Activated CD4-positive, alpha-beta T cell treated with anti-CD3 and anti-CD28 coated beads for 36 hours (primary cell): Measurements from ENCODE around the gene MROH2A. TPM values are rescaled to one million over a fixed set of nuclear protein-coding genes. Genes with fewer than 3 reads are reported as not detected.

Experiments used
- ATAC-seq: fragments of 200-7000 bp; cut with Tn5 transposase; one replicate; pipeline ENCODE4 v1.10.0; 2021; ENCODE audit warnings: mild to moderate bottlenecking, moderate library complexity
- CTCF ChIA-PET: fragments of 350-600 bp; sonication (Branson Sonifier 250); formaldehyde crosslinking; loops from one replicate; lab custom pipeline; 2021; ENCODE audit warnings: antibody characterized with exemption; lab: Charles Lee
- POLR2A ChIA-PET: fragments of 350-600 bp; sonication (Branson Sonifier 250); formaldehyde crosslinking; loops from one replicate; lab custom pipeline; 2021; ENCODE audit warnings: antibody characterized with exemption, inconsistent platforms; lab: Charles Lee
- DNase-seq: peaks from one replicate; pipeline ENCODE4 v3.0.0-alpha.2; 2020
- H3K27ac Mint-ChIP-seq: one replicate; pipeline ENCODE4 v1.8.0; 2021; ENCODE audit warnings: mixed read lengths
- H3K27me3 Mint-ChIP-seq: one replicate; pipeline ENCODE4 v1.8.0; 2021; ENCODE audit warnings: mixed read lengths
- H3K36me3 Mint-ChIP-seq: one replicate; pipeline ENCODE4 v1.8.0; 2021; ENCODE audit warnings: low read depth, mixed read lengths
- H3K4me1 Mint-ChIP-seq: one replicate; pipeline ENCODE4 v1.8.0; 2021; ENCODE audit warnings: mixed read lengths
- H3K4me3 Mint-ChIP-seq: one replicate; pipeline ENCODE4 v1.8.0; 2021; ENCODE audit warnings: mild to moderate bottlenecking, moderate library complexity, mixed read lengths
- H3K9me3 Mint-ChIP-seq: one replicate; pipeline ENCODE4 v1.8.0; 2021; ENCODE audit warnings: low read depth, mixed read lengths
- intact Hi-C, 2 experiments: fragments of 100-400 bp; cut with DNase I in 1 of 2; cut with micrococcal nuclease in 1 of 2; formaldehyde crosslinking; loops; one replicate each; pipeline versions ENCODE4 v1.14.2 to v1.15.1; 2022 to 2024; cut with DNase I, micrococcal nuclease
- total RNA-seq, 2 experiments: library from RNA; stranded (reverse); gene quantifications; one replicate each; pipeline ENCODE4 v1.2.3, GENCODE V29; 2021

Gene MROH2A
- total RNA-seq, 2 experiments from 2014 or later, result not detected

DNA sequence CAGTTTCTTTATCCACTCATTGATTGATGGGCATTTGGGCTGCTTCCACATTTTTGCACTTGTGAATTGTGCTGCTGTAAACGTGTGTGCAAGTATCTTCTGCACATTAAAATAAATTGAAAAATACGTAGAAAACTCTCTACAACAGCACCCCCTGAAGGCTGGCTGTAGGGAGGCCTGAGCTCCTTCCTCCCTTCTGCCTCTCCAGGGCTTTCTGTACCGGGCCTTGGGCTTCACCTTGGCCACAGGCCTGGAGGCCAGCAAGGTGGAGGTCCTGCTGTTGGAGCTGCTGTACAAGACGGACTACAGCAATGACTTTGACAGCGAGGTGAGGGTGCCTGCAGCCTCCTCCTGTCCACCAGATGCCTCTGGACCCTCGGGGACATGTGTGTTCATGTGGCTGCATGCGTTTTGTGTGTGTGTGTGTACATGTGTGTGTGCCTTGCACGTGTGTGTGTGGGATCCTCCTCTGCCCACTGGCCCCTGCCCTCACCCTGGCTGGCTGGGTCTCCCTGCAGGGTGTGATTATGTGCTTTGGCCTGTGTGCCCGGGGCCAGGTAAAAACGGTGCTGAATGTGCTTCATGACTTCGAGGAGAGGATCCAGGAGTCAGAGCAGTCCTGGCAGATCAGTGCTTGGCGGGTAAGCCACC is 29.2 kb downstream of the MROH2A start:
- Mint-ChIP-seq H3K9me3 (no peaks in the 10 kb centered on the region), H3K27me3 (peaks cover 12% of the 10 kb centered on the region), H3K4me3 (no peak overlapping the region), H3K4me1 (no peaks in the 10 kb centered on the region), H3K36me3 (no peaks in the 10 kb centered on the region), H3K27ac (no peak overlapping the region)
- intact Hi-C loops, result no loop called here
- POLR2A ChIA-PET, result no interaction called here
- CTCF ChIA-PET, result interaction anchor here (0.7 kb wide), 1 partner anchor 15 kb away, joined by 3 read pairs; no protein-coding TSS in a partner anchor
- ATAC-seq, result no peak
- DNase-seq, result peak; percentile 1

DNA sequence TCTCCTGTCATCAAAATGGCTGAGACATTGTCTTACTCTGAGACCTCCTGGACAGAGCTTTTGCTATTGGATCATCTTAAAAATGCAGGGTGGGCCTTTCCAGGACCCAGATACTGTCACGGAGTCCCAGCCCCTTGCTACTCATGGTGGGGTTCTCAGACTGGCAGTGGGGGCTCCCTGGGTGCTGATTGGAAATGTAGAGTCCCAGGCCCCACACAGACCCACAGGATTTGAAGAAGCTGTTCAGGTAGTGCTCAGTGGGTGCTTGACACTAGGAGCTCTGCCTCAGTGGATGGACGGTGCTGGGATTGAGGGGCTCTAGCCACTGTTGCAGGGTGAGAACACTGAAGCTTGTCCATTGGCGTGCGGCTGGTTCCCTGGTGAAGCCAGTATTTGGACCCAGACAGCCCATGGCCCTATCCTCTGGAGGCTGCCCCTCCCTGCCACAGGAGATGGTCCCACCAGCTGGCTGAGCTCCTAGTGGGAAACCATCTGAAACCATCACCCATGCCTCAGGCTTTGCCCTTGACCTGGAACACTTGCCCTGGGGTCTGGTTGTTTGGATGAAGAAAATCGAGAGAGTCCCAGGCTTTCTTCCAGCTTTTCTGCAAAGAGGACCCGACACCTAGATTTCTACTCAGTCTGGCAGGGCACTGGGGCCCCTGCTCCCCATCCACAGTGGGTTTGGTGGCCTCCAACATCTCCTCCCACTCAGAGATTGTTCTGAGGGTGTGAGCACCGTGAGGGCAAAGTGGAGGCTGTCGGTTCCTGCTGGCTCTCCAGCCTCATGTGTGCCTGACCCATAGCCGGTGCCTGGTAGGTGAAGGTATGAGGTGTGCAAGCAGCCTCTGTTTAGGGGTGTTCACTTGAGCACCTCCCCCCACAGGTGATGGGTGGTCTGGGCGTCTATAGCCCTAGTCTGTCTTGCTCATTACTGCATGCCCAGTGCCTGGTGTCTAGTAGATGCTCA is 30.1 kb downstream of the MROH2A start:
- POLR2A ChIA-PET, result no interaction called here
- peak; percentile 1 for DNase-seq
- H3K9me3 Mint-ChIP-seq, result no peaks in the 10 kb centered on the region
- no peak overlapping the region for H3K4me3 Mint-ChIP-seq
- intact Hi-C loops, result no loop called here
- no peak for ATAC-seq
- H3K4me1 Mint-ChIP-seq, result no peaks in the 10 kb centered on the region
- CTCF ChIA-PET, result interaction anchor here (0.7 kb wide), 1 partner anchor 14 kb away, joined by 3 read pairs; no protein-coding TSS in a partner anchor
- no peaks in the 10 kb centered on the region for H3K36me3 Mint-ChIP-seq
- H3K27me3 Mint-ChIP-seq, result peaks cover 12% of the 10 kb centered on the region
- H3K27ac Mint-ChIP-seq, result no peak overlapping the region

- POLR2A ChIA-PET, result no interaction called here
- H3K9me3 Mint-ChIP-seq, result no peaks in the 10 kb centered on the region
- ATAC-seq (no peak), DNase-seq (no peak)
- no peak overlapping the region for H3K4me3 Mint-ChIP-seq
- H3K36me3 Mint-ChIP-seq, result no peaks in the 10 kb centered on the region
- intact Hi-C loops, result no loop called here
- CTCF ChIA-PET, result interaction anchor here (0.8 kb wide), 1 partner anchor 202 kb away, joined by 3 read pairs; no protein-coding TSS in a partner anchor
- no peaks in the 10 kb centered on the region for H3K4me1 Mint-ChIP-seq
- no peak overlapping the region for H3K27ac Mint-ChIP-seq
- peaks cover 8% of the 10 kb centered on the region for H3K27me3 Mint-ChIP-seq
Measured at GRCh38 chr2:233810385-233810784, 32.3 kb downstream of the MROH2A start.

DNA sequence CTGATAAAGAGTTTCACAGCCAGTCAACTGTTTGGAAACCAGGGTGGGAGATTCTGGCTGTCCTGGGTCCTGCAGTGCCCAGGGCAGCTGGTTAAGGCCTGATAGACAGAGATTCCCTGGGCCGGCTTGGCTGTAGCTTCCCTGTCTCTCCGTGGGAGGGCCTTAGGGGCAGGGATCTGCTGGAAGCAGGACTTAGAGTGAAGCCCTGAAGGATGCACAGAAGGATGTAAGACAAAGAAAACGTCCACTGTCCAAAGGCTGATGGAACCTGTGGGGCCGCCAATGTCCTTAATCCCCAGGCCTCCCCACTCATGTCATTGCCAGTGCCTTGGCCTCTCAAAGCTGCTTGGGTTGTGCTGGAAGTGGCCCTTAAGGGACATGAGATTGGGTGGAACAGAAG is 33.0 kb downstream of the MROH2A start:
- Mint-ChIP-seq H3K4me1 (no peaks in the 10 kb centered on the region), H3K27me3 (peaks cover 8% of the 10 kb centered on the region), H3K9me3 (no peaks in the 10 kb centered on the region), H3K27ac (no peak overlapping the region), H3K4me3 (no peak overlapping the region), H3K36me3 (no peaks in the 10 kb centered on the region)
- POLR2A ChIA-PET, result no interaction called here
- no peak for ATAC-seq
- CTCF ChIA-PET, result interaction anchor here (0.8 kb wide), 1 partner anchor 201 kb away, joined by 3 read pairs; no protein-coding TSS in a partner anchor
- no peak for DNase-seq
- intact Hi-C loops, result no loop called here

- DNase-seq (peak; percentile 2), ATAC-seq (no peak)
- Mint-ChIP-seq H3K36me3 (no peaks in the 10 kb centered on the region), H3K27ac (no peak overlapping the region), H3K27me3 (peaks cover 8% of the 10 kb centered on the region), H3K4me1 (no peaks in the 10 kb centered on the region), H3K4me3 (no peak overlapping the region), H3K9me3 (no peaks in the 10 kb centered on the region)
- ChIA-PET POLR2A (no interaction called here), CTCF (no interaction called here)
- intact Hi-C loops, result no loop called here
Measured at GRCh38 chr2:233811732-233812131, 33.6 kb downstream of the MROH2A start.

DNA sequence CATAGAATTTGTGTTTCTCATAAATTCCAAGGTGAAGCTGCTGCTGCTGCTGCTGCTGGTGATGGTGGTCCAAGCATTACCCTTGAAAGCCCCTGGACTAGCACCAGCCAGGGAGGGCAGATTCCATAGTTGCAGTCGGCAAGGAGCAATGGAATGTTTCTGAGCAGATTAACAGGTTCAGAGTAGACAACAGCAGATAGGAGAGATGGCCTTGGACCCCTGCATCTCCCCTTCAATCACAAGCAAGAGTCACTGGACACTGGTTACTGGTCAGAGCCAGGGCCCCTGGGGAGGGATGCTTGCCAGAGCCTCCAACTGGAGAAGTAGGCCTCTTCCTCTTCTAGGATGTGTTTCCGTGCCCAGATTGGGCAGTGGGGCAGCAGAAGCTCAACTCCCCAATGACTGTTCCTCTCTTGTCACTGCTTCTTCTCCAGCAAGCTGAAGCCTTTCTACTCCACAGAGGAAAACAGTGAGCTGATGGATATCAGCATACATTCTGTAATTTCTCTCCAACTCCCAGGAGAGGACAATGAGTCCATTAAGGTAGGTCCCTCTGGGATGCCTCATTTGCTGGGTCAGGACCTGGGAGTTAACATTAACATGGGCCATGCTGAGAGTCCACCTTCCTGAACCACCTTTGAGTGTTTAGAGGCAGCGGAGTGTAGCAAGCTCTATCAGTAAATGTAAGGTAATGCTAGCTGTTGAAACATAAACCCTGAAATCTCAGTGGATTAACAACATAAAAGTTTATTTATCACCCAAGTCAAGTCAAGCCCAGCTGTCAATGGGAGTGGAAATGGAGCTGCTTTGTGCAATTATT is 35.3 kb downstream of the MROH2A start:
- H3K4me1 Mint-ChIP-seq, result no peaks in the 10 kb centered on the region
- peak; percentile 1 for DNase-seq
- CTCF ChIA-PET, result interaction anchor here (0.7 kb wide), 1 partner anchor 919 kb away, joined by 4 read pairs; no protein-coding TSS in a partner anchor
- no peak for ATAC-seq
- H3K27ac Mint-ChIP-seq, result no peak overlapping the region
- no peaks in the 10 kb centered on the region for H3K36me3 Mint-ChIP-seq
- peaks cover 9% of the 10 kb centered on the region for H3K27me3 Mint-ChIP-seq
- H3K9me3 Mint-ChIP-seq, result no peaks in the 10 kb centered on the region
- H3K4me3 Mint-ChIP-seq, result no peak overlapping the region
- POLR2A ChIA-PET, result interaction anchor here (0.5 kb wide), 1 partner anchor 785 kb away, joined by 3 read pairs; no protein-coding TSS in a partner anchor
- intact Hi-C loops, result no loop called here

DNA sequence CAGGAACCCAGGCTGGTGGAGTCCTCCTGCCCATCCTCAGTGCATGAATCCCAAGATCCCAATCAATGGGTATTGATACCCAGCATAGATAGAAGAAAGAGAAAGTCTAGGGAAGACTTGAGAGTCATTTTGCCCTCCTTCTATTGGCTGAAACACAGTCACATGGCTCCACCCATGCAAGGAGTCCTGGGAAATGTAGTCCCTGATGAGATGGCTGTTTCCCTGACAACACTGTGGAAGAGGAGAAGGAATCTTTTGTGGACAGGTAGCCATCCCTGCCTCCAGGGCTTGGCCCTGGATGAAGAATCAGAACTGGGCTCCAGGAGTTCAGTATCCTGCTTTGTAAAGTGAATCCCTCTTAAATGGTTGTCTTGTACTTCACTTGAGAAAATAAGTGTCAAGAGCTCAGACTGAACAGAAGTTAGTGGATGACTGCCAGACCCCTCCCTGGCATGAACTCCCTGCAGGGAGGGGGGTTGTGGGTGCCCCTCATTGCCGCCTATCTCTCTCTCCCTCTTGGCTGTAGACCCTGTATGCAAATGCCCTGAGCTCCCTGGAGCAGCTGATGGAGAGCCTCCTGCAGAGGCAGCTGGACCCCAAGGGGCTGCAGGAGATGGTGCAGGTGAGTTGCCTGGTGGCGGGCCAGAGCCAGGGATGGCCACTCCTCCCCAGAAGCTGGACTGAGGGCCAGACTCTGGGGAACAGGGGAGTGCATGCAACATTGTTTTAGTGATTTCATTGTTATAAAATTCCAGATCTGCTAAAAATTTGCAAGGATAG is 36.1 kb downstream of the MROH2A start:
- H3K27me3 Mint-ChIP-seq, result peaks cover 9% of the 10 kb centered on the region
- no peaks in the 10 kb centered on the region for H3K9me3 Mint-ChIP-seq
- ChIA-PET CTCF (no interaction called here), POLR2A (interaction anchor here (0.5 to 0.7 kb wide), 2 partner anchors 224 to 786 kb away, joined by 3 read pairs; no protein-coding TSS in a partner anchor)
- no peak overlapping the region for H3K4me3 Mint-ChIP-seq
- DNase-seq (peak; percentile 4), ATAC-seq (peak; percentile 39)
- no peak overlapping the region for H3K27ac Mint-ChIP-seq
- H3K36me3 Mint-ChIP-seq, result no peaks in the 10 kb centered on the region
- no peaks in the 10 kb centered on the region for H3K4me1 Mint-ChIP-seq
- intact Hi-C loops, result no loop called here

- ATAC-seq (no peak), DNase-seq (no peak)
- CTCF ChIA-PET, result no interaction called here
- Mint-ChIP-seq H3K9me3 (no peaks in the 10 kb centered on the region), H3K4me3 (no peak overlapping the region), H3K27me3 (peaks cover 3% of the 10 kb centered on the region), H3K27ac (no peak overlapping the region), H3K4me1 (no peaks in the 10 kb centered on the region), H3K36me3 (no peaks in the 10 kb centered on the region)
- intact Hi-C loops, result no loop called here
- POLR2A ChIA-PET, result no interaction called here
Measured at GRCh38 chr2:233815861-233816260, 37.7 kb downstream of the MROH2A start.

GRCh38 chr2:233816334-233816733 is 38.2 kb downstream of the MROH2A start:
- no peaks in the 10 kb centered on the region for H3K4me1 Mint-ChIP-seq
- intact Hi-C loops, result no loop called here
- ATAC-seq (no peak), DNase-seq (no peak)
- H3K27ac Mint-ChIP-seq, result no peak overlapping the region
- ChIA-PET POLR2A (no interaction called here), CTCF (no interaction called here)
- no peak overlapping the region for H3K4me3 Mint-ChIP-seq
- H3K27me3 Mint-ChIP-seq, result peaks cover 3% of the 10 kb centered on the region
- H3K9me3 Mint-ChIP-seq, result no peaks in the 10 kb centered on the region
- H3K36me3 Mint-ChIP-seq, result no peaks in the 10 kb centered on the region

GRCh38 chr2:233816771-233817170 is 38.6 kb downstream of the MROH2A start:
- ChIA-PET CTCF (no interaction called here), POLR2A (no interaction called here)
- Mint-ChIP-seq H3K4me1 (no peaks in the 10 kb centered on the region), H3K9me3 (no peaks in the 10 kb centered on the region), H3K27me3 (peaks cover 3% of the 10 kb centered on the region), H3K27ac (no peak overlapping the region), H3K4me3 (no peak overlapping the region), H3K36me3 (no peaks in the 10 kb centered on the region)
- ATAC-seq (no peak), DNase-seq (no peak)
- intact Hi-C loops, result no loop called here
